Measurements from ENCODE around the gene SKAP2. TPM values are rescaled to one million over a fixed set of nuclear protein-coding genes. Genes with fewer than 3 reads are reported as not detected.

SKAP2 gene
- polyA plus RNA-seq, 2 of the 4 experiments (the other 2 are of a cell fraction) = 18.7 to 23.0 TPM

DNA sequence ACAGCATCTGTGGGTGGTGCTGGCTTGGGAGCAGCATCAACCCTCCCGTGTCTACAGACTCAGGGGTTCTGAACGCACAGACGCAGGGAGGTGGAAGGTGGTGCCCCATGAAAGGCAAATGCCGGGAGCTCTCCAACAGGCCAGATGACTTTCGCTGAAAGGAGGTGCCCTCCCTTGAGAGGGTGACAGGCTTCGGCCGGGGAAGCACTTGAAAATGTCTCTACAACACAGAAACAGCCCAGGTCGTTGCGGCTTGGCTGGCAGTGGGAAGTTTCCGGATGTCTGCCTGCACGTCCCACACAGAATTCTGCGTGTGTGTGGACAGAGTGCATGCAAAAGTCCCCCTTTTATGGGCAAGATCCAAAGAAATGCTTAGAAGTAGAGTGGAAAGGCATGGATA, 239.6 kb downstream of the SKAP2 start:
- WGBS (ENCODE audit: missing lambda C conversion rate) = 53% methylated on average over 12 of the region's 12 CpGs
- ChIA-PET POLR2A (no interaction called here), CTCF (no interaction called here)
- ATAC-seq = no peak
- no peak for FAIRE-seq
- Histone ChIP-seq H3K9me3 (no peaks in the 10 kb centered on the region), H3K4me2 (no peak overlapping the region), H3K4me1 (no peaks in the 10 kb centered on the region), H3K4me3 (no peak overlapping the region), H3K27ac (no peak overlapping the region)
- TF ChIP-seq, protein P1, sequence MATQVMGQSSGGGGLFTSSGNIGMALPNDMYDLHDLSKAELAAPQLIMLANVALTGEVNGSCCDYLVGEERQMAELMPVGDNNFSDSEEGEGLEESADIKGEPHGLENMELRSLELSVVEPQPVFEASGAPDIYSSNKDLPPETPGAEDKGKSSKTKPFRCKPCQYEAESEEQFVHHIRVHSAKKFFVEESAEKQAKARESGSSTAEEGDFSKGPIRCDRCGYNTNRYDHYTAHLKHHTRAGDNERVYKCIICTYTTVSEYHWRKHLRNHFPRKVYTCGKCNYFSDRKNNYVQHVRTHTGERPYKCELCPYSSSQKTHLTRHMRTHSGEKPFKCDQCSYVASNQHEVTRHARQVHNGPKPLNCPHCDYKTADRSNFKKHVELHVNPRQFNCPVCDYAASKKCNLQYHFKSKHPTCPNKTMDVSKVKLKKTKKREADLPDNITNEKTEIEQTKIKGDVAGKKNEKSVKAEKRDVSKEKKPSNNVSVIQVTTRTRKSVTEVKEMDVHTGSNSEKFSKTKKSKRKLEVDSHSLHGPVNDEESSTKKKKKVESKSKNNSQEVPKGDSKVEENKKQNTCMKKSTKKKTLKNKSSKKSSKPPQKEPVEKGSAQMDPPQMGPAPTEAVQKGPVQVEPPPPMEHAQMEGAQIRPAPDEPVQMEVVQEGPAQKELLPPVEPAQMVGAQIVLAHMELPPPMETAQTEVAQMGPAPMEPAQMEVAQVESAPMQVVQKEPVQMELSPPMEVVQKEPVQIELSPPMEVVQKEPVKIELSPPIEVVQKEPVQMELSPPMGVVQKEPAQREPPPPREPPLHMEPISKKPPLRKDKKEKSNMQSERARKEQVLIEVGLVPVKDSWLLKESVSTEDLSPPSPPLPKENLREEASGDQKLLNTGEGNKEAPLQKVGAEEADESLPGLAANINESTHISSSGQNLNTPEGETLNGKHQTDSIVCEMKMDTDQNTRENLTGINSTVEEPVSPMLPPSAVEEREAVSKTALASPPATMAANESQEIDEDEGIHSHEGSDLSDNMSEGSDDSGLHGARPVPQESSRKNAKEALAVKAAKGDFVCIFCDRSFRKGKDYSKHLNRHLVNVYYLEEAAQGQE (IDR thresholded peaks at IDR 0.05) = no peak
- TF ChIP-seq, protein P2, sequence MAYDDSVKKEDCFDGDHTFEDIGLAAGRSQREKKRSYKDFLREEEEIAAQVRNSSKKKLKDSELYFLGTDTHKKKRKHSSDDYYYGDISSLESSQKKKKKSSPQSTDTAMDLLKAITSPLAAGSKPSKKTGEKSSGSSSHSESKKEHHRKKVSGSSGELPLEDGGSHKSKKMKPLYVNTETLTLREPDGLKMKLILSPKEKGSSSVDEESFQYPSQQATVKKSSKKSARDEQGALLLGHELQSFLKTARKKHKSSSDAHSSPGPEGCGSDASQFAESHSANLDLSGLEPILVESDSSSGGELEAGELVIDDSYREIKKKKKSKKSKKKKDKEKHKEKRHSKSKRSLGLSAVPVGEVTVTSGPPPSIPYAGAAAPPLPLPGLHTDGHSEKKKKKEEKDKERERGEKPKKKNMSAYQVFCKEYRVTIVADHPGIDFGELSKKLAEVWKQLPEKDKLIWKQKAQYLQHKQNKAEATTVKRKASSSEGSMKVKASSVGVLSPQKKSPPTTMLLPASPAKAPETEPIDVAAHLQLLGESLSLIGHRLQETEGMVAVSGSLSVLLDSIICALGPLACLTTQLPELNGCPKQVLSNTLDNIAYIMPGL (CRISPR knock-in tag; IDR thresholded peaks at IDR 0.05; ENCODE audit: borderline replicate concordance) = no peak
- TF ChIP-seq EP300 (IDR thresholded peaks at IDR 0.05) (no peak), FOSL2 (IDR thresholded peaks at IDR 0.05) (no peak), FOSL2 (CRISPR knock-in tag; IDR thresholded peaks at IDR 0.05) (no peak), POLR2AphosphoS2 (conservative IDR thresholded peaks at IDR 0.05; ENCODE audit: low read length) (no peak), ESRRA (IDR thresholded peaks at IDR 0.05; ENCODE audit: borderline replicate concordance, low read length) (no peak), CEBPB (IDR thresholded peaks at IDR 0.05) (no peak)
- DNase-seq (ENCODE audit: low read depth in 1 of 2, low spot score in 1 of 2) = no peak

DNA sequence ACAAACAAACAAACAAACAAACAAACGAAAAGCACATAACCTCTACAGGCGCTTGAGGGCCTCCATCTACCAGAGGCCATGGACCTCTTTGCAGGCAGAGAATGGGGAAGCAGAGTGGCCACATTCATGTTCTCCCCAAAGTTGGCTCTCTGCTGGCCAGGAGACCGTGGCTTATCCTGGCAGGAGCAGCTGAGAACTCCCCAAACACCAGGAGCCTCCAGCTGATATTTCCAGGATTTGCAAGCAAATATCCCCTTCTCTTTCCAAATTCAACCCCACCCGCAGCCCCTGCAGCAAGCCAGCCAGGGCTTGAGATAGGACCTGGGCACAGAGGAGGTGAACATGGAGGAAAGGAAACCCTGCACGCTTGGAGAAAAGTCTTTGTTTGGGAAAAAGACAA, 240.0 kb downstream of the SKAP2 start:
- no peak overlapping the region for H3K4me2 ChIP-seq
- no peak for TF ChIP-seq NR3C1 (IDR thresholded peaks at IDR 0.05)
- TF ChIP-seq, protein P3, sequence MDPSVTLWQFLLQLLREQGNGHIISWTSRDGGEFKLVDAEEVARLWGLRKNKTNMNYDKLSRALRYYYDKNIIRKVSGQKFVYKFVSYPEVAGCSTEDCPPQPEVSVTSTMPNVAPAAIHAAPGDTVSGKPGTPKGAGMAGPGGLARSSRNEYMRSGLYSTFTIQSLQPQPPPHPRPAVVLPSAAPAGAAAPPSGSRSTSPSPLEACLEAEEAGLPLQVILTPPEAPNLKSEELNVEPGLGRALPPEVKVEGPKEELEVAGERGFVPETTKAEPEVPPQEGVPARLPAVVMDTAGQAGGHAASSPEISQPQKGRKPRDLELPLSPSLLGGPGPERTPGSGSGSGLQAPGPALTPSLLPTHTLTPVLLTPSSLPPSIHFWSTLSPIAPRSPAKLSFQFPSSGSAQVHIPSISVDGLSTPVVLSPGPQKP (IDR thresholded peaks at IDR 0.05; ENCODE audit: low read depth, low read length) = no peak
- no peak for TF ChIP-seq CEBPB (IDR thresholded peaks at IDR 0.05)
- TF ChIP-seq, protein P4, sequence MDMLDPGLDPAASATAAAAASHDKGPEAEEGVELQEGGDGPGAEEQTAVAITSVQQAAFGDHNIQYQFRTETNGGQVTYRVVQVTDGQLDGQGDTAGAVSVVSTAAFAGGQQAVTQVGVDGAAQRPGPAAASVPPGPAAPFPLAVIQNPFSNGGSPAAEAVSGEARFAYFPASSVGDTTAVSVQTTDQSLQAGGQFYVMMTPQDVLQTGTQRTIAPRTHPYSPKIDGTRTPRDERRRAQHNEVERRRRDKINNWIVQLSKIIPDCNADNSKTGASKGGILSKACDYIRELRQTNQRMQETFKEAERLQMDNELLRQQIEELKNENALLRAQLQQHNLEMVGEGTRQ (IDR thresholded peaks at IDR 0.05) = no peak
- no peaks in the 10 kb centered on the region for H3K9me3 ChIP-seq
- FAIRE-seq (no peak), ATAC-seq (no peak), DNase-seq (ENCODE audit: low read depth in 1 of 2, low spot score in 1 of 2) (no peak)
- WGBS (ENCODE audit: missing lambda C conversion rate) = 45% methylated on average over 5 of the region's 5 CpGs
- H3K4me3 ChIP-seq = no peak overlapping the region
- POLR2A ChIA-PET = no interaction called here
- no peak overlapping the region for H3K27ac ChIP-seq
- CTCF ChIA-PET = no interaction called here
- no peaks in the 10 kb centered on the region for H3K4me1 ChIP-seq

DNA sequence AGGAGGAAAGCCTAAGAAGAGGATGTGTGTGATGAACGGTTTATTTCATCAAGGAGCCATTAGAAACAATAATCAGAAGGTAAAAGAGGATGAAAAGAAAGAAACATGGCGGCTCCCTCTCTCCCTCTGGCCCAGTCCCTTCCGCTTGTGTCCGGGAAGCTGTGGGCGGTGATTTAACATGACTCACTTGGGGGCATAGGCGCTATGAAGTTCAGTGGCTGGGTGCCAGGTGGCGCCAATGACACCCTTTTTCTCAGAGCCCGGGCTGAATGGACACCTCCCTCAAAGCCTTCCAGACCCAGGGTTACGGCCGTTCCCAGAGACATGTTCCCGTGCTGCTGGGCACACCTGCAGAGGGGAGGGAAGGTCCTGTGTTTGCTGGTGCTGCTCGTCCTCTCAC, 244.0 kb downstream of the SKAP2 start:
- TF ChIP-seq KDM5A (IDR thresholded peaks at IDR 0.05) (no peak), FOSL2 (IDR thresholded peaks at IDR 0.05) (no peak), FOSL2 (CRISPR knock-in tag; IDR thresholded peaks at IDR 0.05) (0 out of 2 replicates have a peak, but pooled peaks have one; percentile 14)
- Histone ChIP-seq H3K4me2 (no peak overlapping the region), H3K9me3 (no peaks in the 10 kb centered on the region), H3K4me1 (no peaks in the 10 kb centered on the region), H3K4me3 (no peak overlapping the region), H3K27ac (no peak overlapping the region)
- no peak for FAIRE-seq
- CTCF ChIA-PET = interaction anchor here (1.6 kb wide), 1 partner anchor 9 kb away, joined by 3 read pairs; no protein-coding TSS in a partner anchor
- ATAC-seq = peak; percentile 63 to 67; a peak in 4 of 6 replicates
- DNase-seq (ENCODE audit: low read depth in 1 of 2, low spot score in 1 of 2) = peak; percentile 18 to 40
- WGBS (ENCODE audit: missing lambda C conversion rate) = 52% methylated on average over 12 of the region's 12 CpGs
- POLR2A ChIA-PET = no interaction called here

All from A549 (cell line).